Ovary (tissue), 3 donors: ENCODE results near the gene TRAPPC14.

ENCODE experiments used
- POLR2A ChIP-seq: fragments of 450-650 bp; IDR thresholded peaks from one replicate; pipeline ENCODE4 v1.6.1; 2017; ENCODE audit warnings: antibody characterized with exemption, mild to moderate bottlenecking, moderate library complexity
- TF ChIP-seq, protein P1 (sequence below), 3 donors: fragments of 450-650 bp in 2 of 3; fragments of 200-600 bp in 1 of 3; IDR thresholded peaks; one replicate each; pipeline versions ENCODE4 v1.5.1 to v1.8.0; 2016 to 2022; ENCODE audit warnings: antibody characterized with exemption in 3 of 3, mild to moderate bottlenecking in 1 of 3
- donor health status: DM: no; HTN: no; CAD: no.

DNA sequence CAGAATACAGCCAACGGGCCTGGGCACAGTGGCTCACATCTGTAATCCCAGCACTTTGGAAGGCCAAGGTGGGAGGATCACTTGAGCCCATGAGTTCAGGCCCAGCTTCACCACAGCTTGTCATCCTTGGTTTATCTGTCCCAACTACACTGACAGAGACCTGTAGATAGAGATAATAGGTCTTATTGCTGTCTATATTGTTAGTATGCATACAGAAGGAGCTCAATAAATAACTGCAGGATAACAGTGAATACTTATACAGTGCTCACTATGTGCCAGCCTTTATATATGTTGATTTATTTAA is 37.8 kb downstream of the TRAPPC14 start:
- TF ChIP-seq, protein P1, sequence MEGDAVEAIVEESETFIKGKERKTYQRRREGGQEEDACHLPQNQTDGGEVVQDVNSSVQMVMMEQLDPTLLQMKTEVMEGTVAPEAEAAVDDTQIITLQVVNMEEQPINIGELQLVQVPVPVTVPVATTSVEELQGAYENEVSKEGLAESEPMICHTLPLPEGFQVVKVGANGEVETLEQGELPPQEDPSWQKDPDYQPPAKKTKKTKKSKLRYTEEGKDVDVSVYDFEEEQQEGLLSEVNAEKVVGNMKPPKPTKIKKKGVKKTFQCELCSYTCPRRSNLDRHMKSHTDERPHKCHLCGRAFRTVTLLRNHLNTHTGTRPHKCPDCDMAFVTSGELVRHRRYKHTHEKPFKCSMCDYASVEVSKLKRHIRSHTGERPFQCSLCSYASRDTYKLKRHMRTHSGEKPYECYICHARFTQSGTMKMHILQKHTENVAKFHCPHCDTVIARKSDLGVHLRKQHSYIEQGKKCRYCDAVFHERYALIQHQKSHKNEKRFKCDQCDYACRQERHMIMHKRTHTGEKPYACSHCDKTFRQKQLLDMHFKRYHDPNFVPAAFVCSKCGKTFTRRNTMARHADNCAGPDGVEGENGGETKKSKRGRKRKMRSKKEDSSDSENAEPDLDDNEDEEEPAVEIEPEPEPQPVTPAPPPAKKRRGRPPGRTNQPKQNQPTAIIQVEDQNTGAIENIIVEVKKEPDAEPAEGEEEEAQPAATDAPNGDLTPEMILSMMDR (IDR thresholded peaks at IDR 0.05): no peak
- no peak for TF ChIP-seq POLR2A
